ENCODE measurements around the gene RAD51B.

The RAD51B gene

DNA sequence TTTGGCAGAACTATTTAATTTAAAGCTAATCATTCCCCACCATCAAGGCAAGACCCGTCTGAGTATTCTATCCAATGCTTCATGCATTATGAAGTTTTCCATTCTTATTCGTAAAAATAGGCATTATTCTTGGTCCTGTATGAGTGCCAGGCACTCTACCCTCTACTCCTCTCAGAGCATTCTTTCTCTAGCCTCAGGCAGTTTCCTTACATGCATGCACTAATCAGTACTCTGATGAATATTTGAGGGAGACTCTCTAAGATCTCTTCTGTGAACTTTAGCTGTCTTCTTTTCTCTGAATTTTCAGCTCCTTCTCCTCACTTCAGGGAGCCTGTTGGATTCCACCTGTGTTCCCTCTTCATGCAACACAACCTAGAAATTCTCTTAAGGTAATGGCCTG, 334.7 kb downstream of the RAD51B start:
- no peak for FAIRE-seq

DNA sequence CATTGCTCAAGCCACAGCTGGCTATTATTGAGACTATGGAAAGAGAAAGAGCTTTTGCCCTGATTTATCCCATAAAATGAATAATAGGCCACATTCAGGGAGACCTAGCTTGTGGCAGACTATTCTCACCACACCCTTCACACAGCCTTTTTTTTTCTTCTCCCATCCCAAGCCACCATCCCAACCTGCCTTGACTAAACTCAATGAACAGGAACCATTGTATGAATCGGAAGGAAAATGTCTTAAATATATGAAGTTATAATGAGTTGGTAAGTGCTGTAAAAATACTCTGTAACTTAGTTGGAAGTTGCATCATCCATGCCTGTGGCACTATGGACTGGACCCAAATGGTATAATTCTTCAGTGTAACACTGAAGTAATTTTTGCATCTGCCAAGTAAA, 338.4 kb downstream of the RAD51B start:
- FAIRE-seq = no peak

DNA sequence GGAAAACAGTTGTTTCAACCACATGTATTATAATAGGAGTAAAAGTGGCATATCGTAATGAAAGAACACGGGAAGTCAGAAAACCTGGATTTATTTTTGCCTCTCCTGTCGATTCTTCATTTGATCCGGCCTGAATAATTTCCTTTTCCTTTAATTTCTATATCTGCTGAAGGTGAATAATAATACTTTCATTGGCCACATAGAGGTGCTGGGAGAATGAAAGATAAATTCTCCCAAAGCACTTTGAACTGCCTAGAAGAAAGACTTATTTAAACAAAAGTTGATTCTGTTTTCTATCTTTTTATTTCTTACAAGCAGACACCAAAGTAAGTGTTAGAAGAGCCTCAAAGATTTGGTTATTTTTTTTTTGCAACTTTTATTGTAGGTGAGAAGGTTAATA, 339.1 kb downstream of the RAD51B start:
- no peak for FAIRE-seq

DNA sequence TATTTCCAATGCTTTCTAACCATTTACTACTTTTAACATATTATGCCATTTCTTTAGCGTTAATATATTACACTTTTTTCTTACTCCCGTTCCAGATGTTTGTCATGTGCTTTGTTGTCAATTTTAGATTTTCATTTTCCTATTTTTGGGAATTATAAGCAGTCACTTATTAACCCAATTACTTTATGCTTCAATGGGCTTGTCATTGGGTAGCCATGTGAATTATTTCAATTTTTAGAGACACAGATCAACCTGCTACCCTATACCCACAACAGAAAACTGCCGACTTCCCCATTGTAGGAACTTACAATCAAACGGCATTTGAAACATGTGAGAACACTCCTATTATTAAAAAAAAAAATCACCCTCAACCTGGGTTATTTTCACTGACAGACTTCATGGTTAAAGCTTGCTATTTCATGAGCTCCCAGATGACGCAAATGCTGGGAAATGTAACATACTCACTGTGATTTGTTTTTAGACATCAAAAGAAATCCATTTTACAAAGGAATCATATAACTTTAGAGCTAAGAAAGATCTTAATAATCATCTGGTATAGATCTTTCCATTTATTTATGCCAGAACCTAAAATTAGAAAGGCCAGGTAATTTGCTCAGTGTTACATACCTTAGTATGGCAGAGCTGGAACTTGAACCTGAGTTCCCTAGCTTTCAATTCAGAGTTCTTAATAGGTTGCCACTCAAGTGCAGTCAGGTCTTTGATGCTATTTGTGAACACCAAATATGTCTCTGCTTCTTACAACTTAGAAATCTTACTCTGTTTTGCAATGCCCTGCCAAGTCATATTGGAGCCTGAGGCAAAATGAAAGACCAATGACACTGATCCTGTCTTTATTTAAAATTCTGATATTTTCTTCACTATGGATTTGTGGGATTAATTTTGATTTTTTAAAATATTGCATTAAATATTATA, 340.4 kb downstream of the RAD51B start:
- FAIRE-seq = no peak

DNA sequence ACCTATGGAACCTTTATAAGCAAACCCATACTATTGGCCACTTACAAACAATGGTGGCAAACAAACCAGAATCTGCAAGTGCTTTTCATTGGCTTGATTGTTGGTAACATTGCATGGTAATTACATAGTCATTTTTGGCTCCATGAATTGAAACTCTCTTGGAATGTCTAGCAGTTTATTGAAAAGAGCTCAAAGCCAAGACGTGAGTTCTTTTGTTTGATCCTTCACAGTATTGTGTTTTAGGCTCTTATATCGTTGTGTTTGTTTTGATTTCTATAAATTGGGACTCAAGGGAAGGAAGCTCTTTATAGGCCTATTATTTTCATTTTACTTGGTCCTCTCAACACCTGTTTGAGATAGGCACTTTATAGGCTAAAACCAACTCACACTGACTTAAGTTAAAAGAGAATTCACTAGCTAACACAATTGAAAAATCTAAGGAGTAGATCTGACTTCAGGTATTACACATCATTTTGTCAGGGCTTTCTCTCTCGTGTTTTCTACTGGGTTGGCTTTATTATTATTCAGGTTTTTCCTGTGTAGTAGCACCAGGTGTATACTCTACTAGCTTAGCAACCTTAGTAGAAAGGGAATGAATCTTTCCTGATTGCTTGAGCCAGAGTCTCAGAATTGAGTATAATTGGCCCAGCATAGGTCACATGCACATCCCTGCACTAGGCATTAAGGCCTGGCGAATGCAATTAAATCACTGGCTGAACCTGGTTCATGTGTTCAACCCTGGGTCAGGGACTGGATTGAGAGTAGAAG, 341.4 kb downstream of the RAD51B start:
- FAIRE-seq = no peak

DNA sequence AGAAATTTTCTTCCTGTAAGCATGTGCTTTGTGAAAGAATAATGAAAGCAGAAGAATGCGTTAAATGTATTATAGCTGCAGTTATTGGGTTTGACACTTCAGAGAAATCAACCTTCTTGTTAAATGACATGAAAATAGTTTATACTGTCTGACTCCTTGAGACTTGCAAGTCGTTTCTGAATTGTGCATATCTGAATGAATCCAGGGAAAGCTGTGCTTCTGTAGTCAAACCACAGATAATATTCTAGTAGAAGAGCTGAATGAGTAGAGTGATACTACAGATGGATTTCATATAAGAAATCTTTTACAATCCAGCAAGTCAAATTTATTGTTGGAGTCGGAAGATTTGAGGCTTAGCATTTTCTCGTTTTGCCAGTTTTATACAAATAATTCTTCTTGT, 343.3 kb downstream of the RAD51B start:
- FAIRE-seq = no peak

DNA sequence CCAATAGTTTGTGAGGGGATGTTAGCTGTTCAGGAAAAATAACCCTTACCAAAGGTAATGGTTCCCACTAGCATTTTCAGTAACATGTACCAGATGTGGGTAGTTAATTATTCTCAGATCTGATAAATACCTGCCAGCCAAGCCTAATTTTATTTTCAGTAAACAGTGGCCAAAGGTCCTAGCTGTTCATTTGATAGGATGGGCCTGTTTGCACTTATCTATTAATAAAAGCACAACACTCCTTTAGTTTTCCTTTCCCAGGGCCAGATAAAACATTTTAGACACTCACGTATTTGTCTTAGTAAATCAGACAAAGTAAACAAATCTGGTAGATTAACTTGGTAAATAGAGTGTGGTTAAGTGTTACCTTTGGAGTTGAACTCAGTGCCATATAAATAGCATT, 345.1 kb downstream of the RAD51B start:
- no peak for FAIRE-seq

DNA sequence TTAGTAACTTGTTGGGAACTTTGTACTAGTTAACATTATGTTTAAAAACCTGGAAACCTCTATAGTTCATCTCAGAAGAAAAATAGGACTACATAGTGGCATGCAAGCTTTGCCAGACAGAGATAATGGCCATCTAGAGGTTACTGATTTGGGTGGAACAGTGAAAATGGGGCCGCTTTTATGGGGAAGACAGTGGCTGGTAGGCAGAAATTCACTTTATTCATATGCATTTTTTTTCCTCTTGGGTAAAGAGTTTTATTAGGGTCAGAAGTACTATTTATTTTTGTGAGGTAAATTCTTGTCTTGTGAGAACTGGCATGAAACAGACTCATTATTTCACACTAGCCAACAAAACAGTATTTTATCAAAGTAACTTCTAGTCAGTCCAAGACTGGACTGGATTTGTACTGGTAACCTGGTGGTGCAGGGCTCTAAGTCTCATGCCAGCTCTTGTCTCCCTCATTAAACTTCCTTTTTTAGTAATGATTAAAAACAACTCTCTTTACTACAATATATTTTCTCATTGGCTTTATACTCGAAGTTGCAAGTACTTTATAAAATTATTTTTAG, 345.8 kb downstream of the RAD51B start:
- FAIRE-seq = no peak

DNA sequence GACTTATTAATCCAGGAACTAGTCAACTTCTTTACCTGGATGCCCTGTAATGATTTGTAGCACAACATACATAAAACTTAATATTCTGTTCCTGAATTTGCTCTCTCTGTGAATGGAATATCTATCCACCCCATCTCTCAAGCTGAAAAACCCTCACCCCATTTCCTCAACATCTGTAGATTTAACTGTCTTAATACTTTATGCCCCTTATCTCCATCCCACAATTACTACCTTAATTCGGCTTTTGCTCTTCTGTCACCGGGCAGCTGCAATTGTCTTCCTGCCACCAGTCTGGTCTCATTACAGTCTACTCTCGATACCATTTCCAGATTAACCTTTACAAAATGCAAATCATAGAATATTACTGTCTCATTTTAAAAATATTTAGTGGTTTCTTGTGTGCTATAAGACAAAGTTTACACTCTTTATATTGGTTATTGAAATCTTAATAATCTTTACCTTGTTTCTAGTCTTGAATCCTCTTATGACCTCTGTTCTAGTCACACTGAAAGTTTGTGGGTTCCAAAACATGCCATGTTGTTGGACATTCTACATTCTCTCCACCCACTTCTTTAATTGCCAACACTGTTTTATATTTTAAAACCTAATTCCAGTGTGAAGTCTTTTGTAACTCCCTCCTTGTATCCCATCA, 347.3 kb downstream of the RAD51B start:
- FAIRE-seq = no peak

DNA sequence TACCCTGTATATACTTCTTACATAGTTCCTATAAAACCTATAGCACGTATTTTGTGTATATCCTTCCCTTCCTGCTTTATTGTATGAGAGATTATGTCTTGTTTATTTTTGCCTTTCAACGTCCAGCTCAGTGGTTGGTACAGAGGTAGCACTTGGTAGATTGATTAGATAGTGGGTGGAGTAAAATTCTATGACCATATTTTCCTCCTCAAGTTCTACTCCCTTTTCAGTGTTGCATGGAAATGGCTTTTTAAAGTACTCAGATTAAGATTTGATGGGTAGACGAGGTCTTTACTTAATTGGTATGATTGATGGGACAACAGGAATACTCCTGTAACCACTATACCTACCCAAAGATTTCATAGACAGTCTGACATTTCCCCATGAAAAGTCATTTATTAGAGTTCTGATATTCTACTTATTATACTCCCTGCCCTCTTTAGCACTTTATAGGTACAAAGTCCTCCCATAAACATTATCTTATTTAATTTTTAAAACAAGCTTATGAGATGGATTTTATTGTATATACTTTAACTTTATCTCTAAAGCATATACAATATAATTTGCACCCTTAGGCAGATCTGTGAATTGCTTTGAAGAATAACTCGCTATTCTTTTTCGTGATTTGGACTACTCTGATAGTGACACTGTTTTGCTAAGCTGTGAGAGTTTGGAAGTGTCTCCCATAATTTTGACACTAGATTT, 348.0 kb downstream of the RAD51B start:
- FAIRE-seq = peak; percentile 66

DNA sequence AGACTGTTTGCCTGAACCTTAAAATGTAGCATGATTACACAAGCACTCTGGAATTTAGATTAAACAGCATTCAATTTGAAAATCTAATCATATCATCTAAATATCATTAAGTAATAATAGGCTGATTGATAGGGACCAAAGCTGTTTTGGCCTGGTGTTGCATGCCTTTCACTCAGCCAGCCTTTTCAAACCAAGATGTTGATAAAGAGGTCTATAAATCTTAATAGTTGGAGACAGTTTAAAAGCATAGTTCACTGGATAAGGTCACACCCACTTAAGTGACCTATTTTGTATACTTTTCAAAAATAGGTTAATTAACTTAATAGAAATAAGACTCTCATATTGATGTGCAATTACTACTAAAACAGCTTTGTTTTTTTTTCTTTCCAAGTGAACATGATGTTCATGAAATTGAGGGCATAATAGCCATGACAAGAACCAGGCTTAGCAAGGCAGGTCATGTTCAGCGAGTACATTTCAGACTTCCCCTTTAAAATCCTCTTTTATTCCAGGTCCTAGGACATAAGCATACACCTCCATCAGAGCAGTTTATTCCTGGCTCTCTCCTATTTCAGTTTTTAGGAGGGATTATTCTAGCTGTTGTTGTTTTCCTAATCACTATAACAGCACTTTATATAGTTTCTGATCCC, 349.0 kb downstream of the RAD51B start:
- FAIRE-seq = peak; percentile 31

DNA sequence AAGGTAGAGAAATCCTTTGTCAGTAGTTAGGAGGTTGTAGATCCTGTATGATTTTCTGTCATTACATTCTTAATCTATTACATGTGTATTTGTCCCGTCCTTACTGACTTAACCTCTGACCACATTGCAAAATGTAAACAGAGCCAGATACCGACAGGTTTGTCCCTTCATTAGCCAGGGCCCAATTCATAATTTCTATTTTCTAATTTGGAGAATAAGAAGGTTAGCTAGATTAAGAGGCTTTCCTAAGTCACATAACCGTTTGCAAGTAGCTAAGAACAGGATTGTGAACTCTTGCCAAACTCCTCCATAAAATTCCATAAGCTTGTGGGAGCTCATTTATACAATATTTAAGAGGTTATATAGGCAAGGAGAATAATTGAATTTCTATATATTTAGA, 352.6 kb downstream of the RAD51B start:
- no peak for FAIRE-seq

DNA sequence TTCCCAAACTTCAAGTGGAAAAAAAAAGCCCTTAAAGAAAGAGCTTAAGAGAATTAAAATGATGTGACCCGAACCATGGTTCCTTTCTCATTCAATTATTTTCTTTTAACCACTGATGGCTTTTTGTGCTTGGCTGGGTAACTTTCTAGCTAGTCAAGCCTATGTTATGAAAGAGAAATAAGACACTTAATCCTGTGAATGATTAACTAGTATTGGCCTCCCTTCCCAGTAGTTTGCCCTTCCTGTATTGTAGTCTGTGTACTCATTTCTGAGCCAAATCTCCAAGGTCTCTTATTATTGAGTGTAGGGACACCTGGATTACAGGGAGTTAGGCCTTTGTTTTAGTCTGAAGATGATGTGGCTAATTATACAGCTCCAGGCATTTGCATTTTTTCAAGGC, 353.0 kb downstream of the RAD51B start:
- peak; percentile 61 for FAIRE-seq

DNA sequence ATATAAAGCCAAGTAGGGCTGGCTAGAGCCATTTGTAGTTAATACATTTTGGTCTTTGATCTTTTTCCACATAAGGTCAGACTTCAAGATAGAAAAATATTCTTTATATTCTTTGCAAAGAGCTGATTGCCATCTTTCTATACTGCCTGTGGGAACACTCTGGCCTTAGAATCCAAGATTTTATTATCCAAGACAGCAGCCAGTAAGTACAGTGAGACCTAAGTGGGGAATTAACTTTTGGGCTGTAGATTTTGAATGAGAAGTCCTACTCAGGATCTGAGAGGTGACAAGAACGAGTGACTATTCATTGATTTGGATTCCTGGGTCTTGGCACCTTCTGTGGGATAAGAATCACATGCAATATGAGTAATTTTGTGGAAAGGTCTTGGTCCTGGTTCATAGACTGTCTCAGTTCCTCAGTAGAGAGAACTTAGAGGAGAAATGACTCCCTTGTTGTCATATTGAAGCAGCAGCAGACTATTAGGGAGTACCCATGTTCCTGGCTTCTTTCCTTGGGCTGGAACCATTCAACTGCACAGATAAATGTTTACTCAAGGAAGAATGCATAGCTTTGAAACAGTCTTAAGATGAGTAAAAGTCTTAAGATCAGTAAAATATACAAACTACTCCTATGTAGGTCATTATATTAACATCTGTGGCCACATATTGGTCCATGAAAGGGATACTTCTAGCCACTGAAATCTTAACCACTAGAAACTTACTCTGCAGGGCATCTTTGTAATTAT, 353.8 kb downstream of the RAD51B start:
- FAIRE-seq = no peak

DNA sequence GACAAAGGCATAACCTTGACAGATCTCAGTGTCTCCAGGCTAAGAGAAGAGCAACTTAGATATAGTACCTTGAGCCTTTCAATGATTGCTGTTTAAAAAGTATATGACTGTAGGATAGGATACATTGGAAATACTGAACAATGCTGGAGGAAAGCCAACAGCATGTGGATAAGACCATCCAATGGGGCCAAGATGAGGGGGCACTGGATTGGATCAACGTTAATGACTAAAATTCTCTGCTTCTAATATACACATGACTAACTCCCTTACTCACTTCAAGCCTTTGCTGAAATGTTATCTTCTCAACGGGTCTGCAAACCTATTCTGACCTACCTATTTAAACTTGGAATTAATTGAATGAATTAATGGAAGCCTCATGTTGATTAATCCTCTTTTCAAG, 354.9 kb downstream of the RAD51B start:
- FAIRE-seq = no peak

DNA sequence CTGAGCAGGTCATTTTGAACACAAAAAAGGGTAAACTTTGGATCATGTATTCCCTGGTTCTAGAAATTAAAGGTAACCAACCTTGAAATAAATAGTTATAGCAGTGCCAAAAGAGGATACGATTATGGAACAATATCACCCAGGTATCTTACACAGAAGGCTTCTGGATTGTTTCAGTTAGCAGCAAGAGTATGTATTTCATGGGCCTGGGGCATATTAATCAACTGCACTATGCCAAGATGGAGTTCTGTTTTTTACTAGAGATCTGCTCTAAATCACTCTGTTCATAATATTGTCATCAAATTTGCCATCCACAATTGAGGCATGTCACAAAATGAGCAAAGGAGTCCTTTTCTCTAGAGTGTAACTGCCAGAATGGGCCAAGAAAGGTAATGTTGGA, 357.1 kb downstream of the RAD51B start:
- no peak for FAIRE-seq

DNA sequence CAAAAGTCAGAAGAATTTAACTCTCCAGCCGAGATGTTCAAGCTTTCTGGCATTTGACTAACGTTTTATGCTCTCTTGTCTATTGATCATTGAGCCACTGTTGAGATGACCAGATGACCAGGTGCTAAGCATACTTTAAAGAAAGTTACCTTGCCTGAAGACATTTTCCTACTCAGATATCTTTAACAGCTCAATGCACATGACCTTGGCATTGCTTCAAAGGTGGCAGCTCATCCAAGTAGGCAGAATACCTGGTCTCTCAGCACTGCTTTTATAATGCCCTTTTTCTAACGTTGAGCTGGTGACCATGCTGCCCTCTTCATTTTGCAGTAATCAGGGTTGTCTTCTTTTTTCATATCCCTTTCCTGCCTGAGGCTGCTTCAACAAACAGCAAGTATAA, 358.1 kb downstream of the RAD51B start:
- FAIRE-seq = no peak

DNA sequence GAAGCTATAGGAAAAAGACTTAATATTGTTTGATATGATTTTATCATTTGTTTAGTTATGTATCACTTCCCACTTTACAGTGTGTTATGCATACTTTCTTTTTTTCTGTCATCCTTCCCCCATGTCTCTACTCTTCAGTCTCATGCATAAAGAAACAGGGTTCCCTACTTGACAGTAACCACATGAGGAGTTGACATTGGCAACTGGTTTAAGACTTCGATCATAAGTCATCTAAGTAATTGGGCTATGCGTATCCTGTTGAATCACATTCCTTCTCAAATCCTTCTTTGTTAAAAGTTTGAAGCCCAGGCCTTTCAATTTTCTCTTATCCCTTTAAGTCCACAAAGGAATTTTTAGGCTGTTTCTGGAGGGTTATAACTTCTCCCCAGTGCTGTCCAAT, 358.7 kb downstream of the RAD51B start:
- FAIRE-seq = no peak

DNA sequence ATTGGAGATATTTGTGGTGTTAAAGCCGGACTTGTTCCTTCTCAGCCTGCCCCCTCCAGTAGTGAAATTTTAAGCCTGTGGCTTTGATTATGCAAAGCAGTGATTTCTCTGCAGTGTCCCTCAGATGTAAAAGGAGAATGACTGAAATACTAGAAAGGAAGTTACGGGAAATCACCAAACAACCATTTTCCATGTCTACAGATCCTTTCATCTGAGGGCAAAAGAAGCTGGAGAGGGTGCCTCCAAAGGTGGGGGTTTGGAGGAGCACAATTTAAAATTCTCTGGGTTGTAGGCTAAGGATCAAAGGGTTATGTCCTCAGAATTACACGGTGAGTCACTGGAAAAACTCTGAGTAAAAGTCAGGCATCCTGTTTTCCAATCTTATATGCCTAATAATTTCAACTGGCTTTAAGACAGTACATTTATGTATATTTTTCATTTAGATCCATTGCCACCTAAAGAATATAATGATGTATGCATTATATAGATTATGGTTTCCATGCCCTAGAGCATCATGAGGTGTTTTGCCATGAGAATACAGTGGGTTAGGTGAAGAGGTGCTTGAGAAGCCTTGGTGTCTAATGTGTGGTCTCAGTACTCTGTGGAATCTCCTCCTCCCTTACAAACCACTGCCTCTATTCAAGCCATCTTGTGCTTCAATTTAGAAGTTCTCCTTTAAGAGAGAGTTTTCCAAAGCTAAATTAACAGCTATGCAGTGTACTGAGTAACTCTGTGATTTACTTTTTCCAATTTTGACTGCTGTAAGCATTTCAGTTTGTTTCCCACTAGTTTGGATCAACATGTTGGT, 362.1 kb downstream of the RAD51B start:
- no peak for FAIRE-seq

DNA sequence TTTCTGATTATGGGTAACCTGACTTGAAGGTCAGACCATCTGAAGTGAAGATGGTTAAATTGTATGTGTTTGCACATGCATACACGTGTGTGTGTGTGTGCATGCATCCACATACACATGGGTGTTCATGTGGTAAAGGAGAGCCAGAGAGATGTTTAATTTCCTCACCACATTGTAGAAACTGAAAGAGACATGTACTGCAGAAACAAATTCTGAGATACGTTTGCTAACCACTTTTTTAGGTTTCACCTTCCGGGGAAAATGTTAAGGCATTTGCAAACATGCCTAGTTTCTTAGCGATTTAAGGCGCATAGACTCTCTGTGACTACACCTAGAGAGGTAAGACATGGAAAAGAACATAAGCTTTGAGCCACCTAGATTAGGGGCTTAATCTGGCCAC, 362.9 kb downstream of the RAD51B start:
- no peak for FAIRE-seq
